Astrocyte (in vitro differentiated cells and primary cell): ENCODE measurements around the gene SPATA6L. TPM values are rescaled to one million over a fixed set of nuclear protein-coding genes. Genes with fewer than 3 reads are reported as not detected.

Experiments
- DNase-seq: peaks from one replicate; pipeline ENCODE4 v3.0.0-alpha.2; 2010; ENCODE audit warnings: low read depth
- FAIRE-seq: peaks from 2 replicates; lab custom pipeline; 2011; peaks lifted over from hg19 to GRCh38; lab: Jason Lieb, UNC
- H2AFZ ChIP-seq: 2 replicates; pipeline ENCODE4 v1.6.0; 2012; ENCODE audit warnings: low read depth, low read length, inconsistent platforms
- H3K27ac ChIP-seq: 2 replicates; pipeline ENCODE4 v1.5.1; 2011; ENCODE audit warnings: low read depth, low read length, inconsistent platforms
- H3K27me3 ChIP-seq: 2 replicates; pipeline ENCODE4 v1.6.0; 2011; ENCODE audit warnings: low read length, inconsistent platforms; ENCODE audit not compliant: insufficient read depth
- H3K36me3 ChIP-seq: 2 replicates; pipeline ENCODE4 v1.5.1; 2011; ENCODE audit warnings: low read length, inconsistent platforms; ENCODE audit not compliant: insufficient read depth
- H3K4me1 ChIP-seq: 2 replicates; pipeline ENCODE4 v1.5.1; 2011; ENCODE audit warnings: low read length, inconsistent platforms; ENCODE audit not compliant: insufficient read depth
- H3K4me2 ChIP-seq: 2 replicates; pipeline ENCODE4 v1.6.0; 2012; ENCODE audit warnings: low read length, inconsistent platforms
- H3K4me3 ChIP-seq: 2 replicates; pipeline ENCODE4 v1.5.1; 2011; ENCODE audit warnings: low read depth, mild to moderate bottlenecking, low read length, inconsistent platforms; ENCODE audit not compliant: insufficient read depth
- H3K79me2 ChIP-seq: 2 replicates; pipeline ENCODE4 v1.6.0; 2012; ENCODE audit warnings: mild to moderate bottlenecking, low read length, inconsistent platforms; ENCODE audit not compliant: insufficient read depth
- H3K9ac ChIP-seq: 2 replicates; pipeline ENCODE4 v1.6.0; 2012; ENCODE audit warnings: mild to moderate bottlenecking, low read length, inconsistent platforms
- H3K9me3 ChIP-seq: 2 replicates; pipeline ENCODE4 v1.5.1; 2012; ENCODE audit warnings: low read depth, mild to moderate bottlenecking, low read length, inconsistent platforms; ENCODE audit not compliant: insufficient read depth
- H4K20me1 ChIP-seq: 2 replicates; pipeline ENCODE4 v1.6.0; 2012; ENCODE audit warnings: low read length, inconsistent platforms; ENCODE audit not compliant: insufficient read depth
- H3K27ac Mint-ChIP-seq: one replicate; pipeline ENCODE4 v1.8.0; 2021; ENCODE audit warnings: mild to moderate bottlenecking, mixed read lengths; ENCODE audit not compliant: unreplicated experiment
- H3K27me3 Mint-ChIP-seq: one replicate; pipeline ENCODE4 v1.8.0; 2021; ENCODE audit warnings: low read depth, mixed read lengths; ENCODE audit not compliant: unreplicated experiment
- H3K36me3 Mint-ChIP-seq: one replicate; pipeline ENCODE4 v1.8.0; 2021; ENCODE audit warnings: low read depth, mixed read lengths; ENCODE audit not compliant: unreplicated experiment
- H3K4me1 Mint-ChIP-seq: one replicate; pipeline ENCODE4 v1.8.0; 2021; ENCODE audit warnings: low read depth, mixed read lengths; ENCODE audit not compliant: unreplicated experiment
- H3K4me3 Mint-ChIP-seq: one replicate; pipeline ENCODE4 v1.8.0; 2021; ENCODE audit warnings: mild to moderate bottlenecking, moderate library complexity, mixed read lengths; ENCODE audit not compliant: unreplicated experiment
- H3K9me3 Mint-ChIP-seq: one replicate; pipeline ENCODE4 v1.8.0; 2021; ENCODE audit warnings: mild to moderate bottlenecking, mixed read lengths; ENCODE audit not compliant: unreplicated experiment
- CTCF ChIP-seq: IDR thresholded peaks from 2 replicates; pipeline ENCODE4 v1.5.1; 2011; ENCODE audit warnings: low read depth, mild to moderate bottlenecking, inconsistent platforms, low read length, moderate library complexity; ENCODE audit not compliant: insufficient read depth
- EZH2 ChIP-seq: IDR thresholded peaks from 2 replicates; pipeline ENCODE4 v1.6.1; 2012; ENCODE audit warnings: mild to moderate bottlenecking, low read length, inconsistent platforms; ENCODE audit not compliant: insufficient read depth
- total RNA-seq: library from RNA; stranded (reverse); gene quantifications from 2 replicates; pipeline ENCODE4 v1.2.1, GENCODE V29; 2021

The SPATA6L gene
- total RNA-seq, 1 donor from 2014 or later, result 2.8 TPM

GRCh38 chr9:4700932-4701331 lies 34.7 kb upstream of the SPATA6L start:
- no peaks in the 10 kb centered on the region for H3K4me1 Mint-ChIP-seq

GRCh38 chr9:4700091-4700490 lies 33.8 kb upstream of the SPATA6L start:
- no peaks in the 10 kb centered on the region for H3K4me1 ChIP-seq
- no peak overlapping the region for H3K27ac ChIP-seq
- Mint-ChIP-seq H3K9me3 (no peaks in the 10 kb centered on the region), H3K27me3 (no peaks in the 10 kb centered on the region), H3K27ac (no peak overlapping the region), H3K4me1 (no peaks in the 10 kb centered on the region), H3K36me3 (peaks cover 3% of the 10 kb centered on the region), H3K4me3 (no peak overlapping the region)
- no peak overlapping the region for H3K4me2 ChIP-seq
- peaks cover 5% of the 10 kb centered on the region for H3K79me2 ChIP-seq
- peaks cover 10% of the 10 kb centered on the region for H4K20me1 ChIP-seq
- FAIRE-seq, result no peak
- H3K27me3 ChIP-seq, result no peaks in the 10 kb centered on the region
- H2AFZ ChIP-seq, result no peak overlapping the region
- DNase-seq, result no peak
- TF ChIP-seq CTCF, result no peak
- TF ChIP-seq EZH2, result no peak
- H3K36me3 ChIP-seq, result peaks cover 25% of the 10 kb centered on the region
- no peaks in the 10 kb centered on the region for H3K9me3 ChIP-seq
- H3K4me3 ChIP-seq, result no peak overlapping the region
- H3K9ac ChIP-seq, result no peak overlapping the region

More at GRCh38 chr9:4700932-4701331, 34.7 kb upstream of the SPATA6L start:
- DNase-seq (no peak), FAIRE-seq (no peak)
- Mint-ChIP-seq H3K9me3 (no peaks in the 10 kb centered on the region), H3K36me3 (peaks cover 4% of the 10 kb centered on the region), H3K27ac (no peak overlapping the region), H3K27me3 (no peaks in the 10 kb centered on the region), H3K4me3 (no peak overlapping the region)
- Histone ChIP-seq H3K79me2 (no peaks in the 10 kb centered on the region), H2AFZ (no peak overlapping the region), H3K27ac (no peak overlapping the region), H3K4me1 (no peaks in the 10 kb centered on the region), H3K9ac (no peak overlapping the region), H3K27me3 (no peaks in the 10 kb centered on the region), H3K4me2 (no peak overlapping the region), H3K9me3 (no peaks in the 10 kb centered on the region), H4K20me1 (peaks cover 4% of the 10 kb centered on the region), H3K36me3 (peaks cover 26% of the 10 kb centered on the region), H3K4me3 (no peak overlapping the region)
- TF ChIP-seq CTCF (no peak), EZH2 (no peak)

GRCh38 chr9:4691795-4692194 lies 25.5 kb upstream of the SPATA6L start:
- no peaks in the 10 kb centered on the region for H3K9me3 ChIP-seq
- H3K27ac ChIP-seq, result no peak overlapping the region
- H3K27me3 ChIP-seq, result no peaks in the 10 kb centered on the region
- peaks cover 43% of the 10 kb centered on the region for H3K79me2 ChIP-seq
- DNase-seq (peak; percentile 38), FAIRE-seq (no peak)
- H3K4me1 Mint-ChIP-seq, result peaks cover 5% of the 10 kb centered on the region
- H3K9me3 Mint-ChIP-seq, result no peaks in the 10 kb centered on the region
- peaks cover 25% of the 10 kb centered on the region for H4K20me1 ChIP-seq
- H3K9ac ChIP-seq, result no peak overlapping the region
- peaks cover 6% of the 10 kb centered on the region for H3K36me3 ChIP-seq
- no peaks in the 10 kb centered on the region for H3K4me1 ChIP-seq
- no peak overlapping the region for H3K4me3 ChIP-seq
- no peak overlapping the region for H3K27ac Mint-ChIP-seq
- no peak for TF ChIP-seq EZH2
- TF ChIP-seq CTCF, result no peak
- no peaks in the 10 kb centered on the region for H3K27me3 Mint-ChIP-seq
- H3K36me3 Mint-ChIP-seq, result no peaks in the 10 kb centered on the region
- no peak overlapping the region for H3K4me3 Mint-ChIP-seq
- H2AFZ ChIP-seq, result no peak overlapping the region
- no peak overlapping the region for H3K4me2 ChIP-seq
